GM12864 (cell line): Measurements from ENCODE around the gene FOS.

ENCODE experiments used
- DNase-seq: peaks from one replicate; pipeline ENCODE4 v3.0.0-alpha.2; 2011; ENCODE audit warnings: low read depth
- H3K4me3 ChIP-seq: 2 replicates; pipeline ENCODE4 v1.5.1; 2011; ENCODE audit warnings: mild to moderate bottlenecking, low read depth, low read length, control low read depth
- CTCF ChIP-seq: IDR thresholded peaks from 2 replicates; pipeline ENCODE4 v1.5.1; 2011; ENCODE audit warnings: low read depth, mild to moderate bottlenecking, moderate library complexity, low read length, control low read depth, inconsistent platforms; ENCODE audit errors: missing control alignments

Gene FOS

DNA sequence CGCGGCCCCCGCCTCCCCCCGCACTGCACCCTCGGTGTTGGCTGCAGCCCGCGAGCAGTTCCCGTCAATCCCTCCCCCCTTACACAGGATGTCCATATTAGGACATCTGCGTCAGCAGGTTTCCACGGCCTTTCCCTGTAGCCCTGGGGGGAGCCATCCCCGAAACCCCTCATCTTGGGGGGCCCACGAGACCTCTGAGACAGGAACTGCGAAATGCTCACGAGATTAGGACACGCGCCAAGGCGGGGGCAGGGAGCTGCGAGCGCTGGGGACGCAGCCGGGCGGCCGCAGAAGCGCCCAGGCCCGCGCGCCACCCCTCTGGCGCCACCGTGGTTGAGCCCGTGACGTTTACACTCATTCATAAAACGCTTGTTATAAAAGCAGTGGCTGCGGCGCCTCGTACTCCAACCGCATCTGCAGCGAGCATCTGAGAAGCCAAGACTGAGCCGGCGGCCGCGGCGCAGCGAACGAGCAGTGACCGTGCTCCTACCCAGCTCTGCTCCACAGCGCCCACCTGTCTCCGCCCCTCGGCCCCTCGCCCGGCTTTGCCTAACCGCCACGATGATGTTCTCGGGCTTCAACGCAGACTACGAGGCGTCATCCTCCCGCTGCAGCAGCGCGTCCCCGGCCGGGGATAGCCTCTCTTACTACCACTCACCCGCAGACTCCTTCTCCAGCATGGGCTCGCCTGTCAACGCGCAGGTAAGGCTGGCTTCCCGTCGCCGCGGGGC, at the start of gene FOS:
TSS of gene FOS (plus strand) at position 407 of the 731 bp plus-strand sequence. CDS start at position 562, 155 bp downstream.
- peak; percentile 72 for DNase-seq

DNA sequence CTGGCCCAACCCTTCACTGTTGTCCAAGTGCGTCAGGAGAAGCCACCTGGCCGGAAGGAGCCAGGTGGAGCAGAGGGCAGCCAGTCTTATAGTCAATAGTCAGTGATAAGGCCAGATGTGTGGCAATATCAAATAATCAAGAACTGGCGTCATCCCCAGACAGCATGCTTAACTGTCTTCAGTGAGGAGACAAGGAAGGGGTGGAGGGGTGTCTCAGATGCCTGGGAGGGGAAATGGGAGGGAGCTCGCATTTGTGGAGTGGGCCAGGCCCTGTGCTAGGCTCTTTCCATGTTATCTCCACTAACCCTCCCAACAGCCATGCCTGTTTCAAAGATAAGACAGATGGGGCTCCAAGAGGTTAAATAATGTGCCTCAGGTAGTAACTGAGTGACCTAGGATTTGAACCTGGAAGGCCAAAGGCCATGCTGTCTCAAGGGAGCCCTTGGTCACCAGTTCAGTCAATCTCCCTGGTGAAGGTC, 48.9 kb upstream of the FOS start:
- DNase-seq, result no peak
- no peak overlapping the region for H3K4me3 ChIP-seq
- TF ChIP-seq CTCF, result no peak

More for the DNA sequence above, at the start of gene FOS:
- TF ChIP-seq CTCF, result no peak
- peak within 1 kb of the TSS; percentile 66 for H3K4me3 ChIP-seq

DNA sequence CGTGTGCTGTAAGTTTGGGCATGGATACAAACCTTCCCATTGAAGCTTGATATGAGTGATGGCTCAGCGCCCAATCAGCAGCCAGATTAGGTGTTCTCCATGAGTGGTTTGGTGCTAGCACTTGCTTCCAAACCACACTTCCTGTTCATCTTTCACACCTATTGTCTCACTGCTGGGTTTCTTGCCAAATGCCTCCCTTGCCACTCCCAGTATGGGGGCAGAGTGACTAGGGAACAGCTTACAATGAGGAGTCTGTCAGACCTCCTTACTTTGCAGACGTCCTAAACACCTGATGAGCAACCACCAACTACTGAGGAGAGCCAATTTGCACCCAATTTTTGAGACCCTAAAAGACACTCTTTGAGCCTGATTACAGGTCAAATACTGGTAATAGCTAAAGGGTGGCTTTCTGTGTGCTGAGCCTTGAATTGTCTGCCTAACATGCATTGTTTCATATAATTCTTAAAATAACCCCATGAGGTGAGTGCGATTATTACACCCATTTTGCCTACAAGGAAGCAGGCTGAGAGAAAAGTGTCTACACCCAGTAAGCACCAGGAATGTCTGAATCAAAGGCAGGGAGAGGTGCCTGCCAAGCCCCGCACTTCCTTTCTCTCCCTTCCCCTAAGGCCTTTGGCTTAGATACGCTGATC, 48.4 kb upstream of the FOS start:
- H3K4me3 ChIP-seq, result no peak overlapping the region
- DNase-seq, result no peak
- TF ChIP-seq CTCF, result peak; percentile 35

DNA sequence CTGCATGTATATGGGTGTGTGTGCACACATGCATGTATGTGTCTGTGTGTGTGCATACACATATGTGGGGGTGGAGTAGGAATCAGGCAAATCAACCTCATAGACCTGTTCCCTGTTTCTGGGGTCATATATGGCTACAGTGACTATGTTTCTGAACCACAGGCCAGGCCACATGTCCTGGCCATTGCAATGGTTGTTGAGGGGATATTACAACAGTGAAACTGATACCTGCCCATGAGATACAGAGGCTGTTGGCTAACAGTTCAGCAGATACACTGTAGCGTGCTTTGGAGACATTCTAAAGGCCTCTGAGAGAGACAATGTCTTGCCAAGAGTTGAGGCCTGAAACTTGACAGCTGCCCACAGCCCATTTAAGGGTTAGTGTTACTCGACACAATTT, 47.3 kb upstream of the FOS start:
- H3K4me3 ChIP-seq, result no peak overlapping the region
- DNase-seq, result no peak
- TF ChIP-seq CTCF, result no peak

GRCh38 chr14:75232191-75232590, 46.4 kb upstream of the FOS start:
- no peak overlapping the region for H3K4me3 ChIP-seq
- no peak for TF ChIP-seq CTCF
- no peak for DNase-seq

DNA sequence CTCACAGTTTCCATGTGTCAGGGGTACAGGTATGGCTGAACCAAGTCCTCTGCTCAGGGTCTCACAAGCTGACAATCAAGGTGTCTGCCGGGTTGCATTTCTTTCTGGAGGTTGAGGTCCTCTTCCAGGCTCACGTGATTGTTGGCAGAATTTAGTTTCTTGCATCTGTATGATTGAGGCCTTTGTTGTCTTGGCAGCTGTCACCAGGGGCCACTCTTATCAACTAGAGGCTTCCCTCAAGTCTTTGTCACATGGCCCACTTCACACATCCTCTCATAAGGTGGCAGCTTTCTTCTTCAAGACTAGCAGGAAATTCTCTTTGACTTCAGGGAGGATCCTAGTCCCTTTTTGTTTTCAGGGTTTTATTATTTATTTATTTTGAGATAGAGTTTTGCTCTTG, 46.0 kb upstream of the FOS start:
- no peak for TF ChIP-seq CTCF
- DNase-seq, result no peak

More for the DNA sequence above, 46.0 kb upstream of the FOS start:
- no peak overlapping the region for H3K4me3 ChIP-seq
